NCI-H345 (cell line): ENCODE data around the gene SLC1A6.
"Not testable (repeated sequence)": the region's sequence is repeated elsewhere in the genome, so short reads cannot be mapped to it uniquely, and the experiment has no call there.

Source experiments
- DNase-seq: peaks from one replicate; lab custom pipeline; 2025; lab: John Stamatoyannopoulos, UW

SLC1A6 gene

DNA sequence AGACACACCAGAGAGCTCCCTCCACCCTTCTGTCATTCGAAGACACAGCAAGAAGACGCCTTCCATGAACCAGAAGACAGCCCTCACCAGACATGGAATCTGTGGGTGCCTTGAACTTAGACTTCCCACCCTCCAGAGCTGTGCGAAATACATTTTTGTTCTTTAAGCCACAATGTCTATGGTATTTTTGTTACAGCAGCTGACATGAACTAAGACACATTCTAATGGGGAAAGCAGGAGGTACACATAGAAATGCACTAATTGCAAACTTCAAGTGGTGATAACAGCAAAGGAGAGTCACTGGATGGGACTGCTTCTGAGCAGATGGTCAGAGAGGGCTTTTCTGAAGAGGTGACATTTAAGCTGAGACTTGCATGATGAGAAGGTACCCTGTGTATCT, 22.2 kb downstream of the SLC1A6 start:
- no peak for DNase-seq

DNA sequence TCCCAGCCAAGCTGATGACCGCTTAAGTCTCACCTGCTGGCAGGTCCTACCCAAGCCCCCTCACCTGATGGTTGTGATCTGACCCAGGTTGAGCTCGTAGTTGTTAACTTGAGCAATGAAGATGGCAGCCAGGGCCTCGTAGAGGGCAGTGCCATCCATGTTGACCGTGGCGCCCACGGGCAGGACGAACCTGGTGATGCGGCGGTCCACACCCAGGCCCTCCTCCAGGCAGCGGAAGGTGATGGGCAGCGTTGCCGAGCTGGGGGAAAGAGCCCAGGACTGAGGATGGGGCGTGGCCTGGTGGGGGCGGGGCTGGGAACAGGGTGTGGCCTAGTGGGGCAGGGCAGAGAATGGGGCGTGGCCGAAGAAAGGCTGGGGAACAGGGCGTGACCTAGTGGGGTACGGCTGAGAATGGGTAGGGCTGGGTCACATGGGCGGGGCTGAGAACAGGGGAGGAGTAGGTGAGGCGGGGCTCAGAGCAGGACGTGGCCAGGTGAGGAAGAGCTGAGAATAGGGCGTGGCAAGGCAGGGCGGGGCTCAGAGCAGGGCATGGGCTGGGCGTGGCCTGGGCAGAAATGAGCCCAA, 25.5 kb downstream of the SLC1A6 start:
- DNase-seq: no peak

DNA sequence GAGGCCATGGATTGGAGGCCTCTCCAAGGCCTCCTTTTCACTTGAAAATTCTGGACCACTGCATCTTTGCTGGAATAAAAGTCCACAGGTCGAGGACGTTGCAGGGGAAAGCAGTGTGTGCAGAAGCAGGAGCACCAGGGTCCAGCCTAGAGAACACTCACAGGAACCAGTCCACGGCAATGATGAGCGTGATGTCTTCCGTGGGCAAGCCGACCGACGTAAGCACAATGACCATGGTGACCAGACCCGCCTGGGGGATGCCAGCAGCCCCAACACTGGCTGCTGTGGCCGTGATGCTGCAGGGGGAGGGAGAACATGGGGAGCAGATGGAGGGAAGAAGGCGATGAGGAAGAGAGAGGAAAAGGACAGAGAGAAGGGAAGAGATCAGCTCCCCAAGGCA, 26.9 kb downstream of the SLC1A6 start:
- DNase-seq: no peak

DNA sequence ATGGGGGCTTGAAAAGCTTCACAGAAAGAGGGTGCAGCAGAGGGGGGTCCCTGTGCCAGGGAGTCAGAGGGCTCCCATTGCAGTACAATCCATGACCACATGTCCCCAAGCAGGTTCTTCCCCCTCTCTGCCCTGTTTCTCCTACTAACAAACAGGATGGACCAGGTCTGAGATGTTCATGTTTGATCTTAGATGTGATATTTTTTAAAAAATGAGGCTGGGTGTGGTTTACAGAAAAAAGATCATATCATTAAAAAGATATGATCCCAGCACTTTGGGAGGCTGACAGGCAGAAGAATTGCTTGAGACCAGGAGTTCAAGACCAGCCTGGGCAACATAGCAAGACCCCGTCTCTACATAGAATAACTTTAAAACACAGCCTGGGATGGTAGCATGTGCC, 29.2 kb downstream of the SLC1A6 start:
- no peak for DNase-seq

DNA sequence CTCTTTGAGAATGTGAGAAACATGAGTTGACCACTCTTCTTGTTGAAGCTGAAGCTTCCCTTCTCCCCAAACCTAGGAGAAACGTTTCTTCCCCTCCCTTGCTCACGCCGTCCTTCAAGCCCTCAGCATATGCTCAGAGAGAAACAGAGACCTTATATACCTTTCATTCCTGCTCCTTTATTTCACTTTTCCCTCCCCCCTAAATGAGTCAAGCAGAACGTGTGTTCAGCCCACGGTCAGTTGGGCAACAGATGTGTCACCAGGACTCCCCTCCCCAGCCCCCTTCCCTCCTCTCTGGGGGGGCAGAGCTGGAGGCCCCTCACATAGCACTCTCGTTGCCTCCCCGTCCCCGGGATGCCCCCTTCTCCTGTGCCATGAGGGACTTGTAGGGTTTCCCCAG, 29.8 kb downstream of the SLC1A6 start:
- DNase-seq: no peak

DNA sequence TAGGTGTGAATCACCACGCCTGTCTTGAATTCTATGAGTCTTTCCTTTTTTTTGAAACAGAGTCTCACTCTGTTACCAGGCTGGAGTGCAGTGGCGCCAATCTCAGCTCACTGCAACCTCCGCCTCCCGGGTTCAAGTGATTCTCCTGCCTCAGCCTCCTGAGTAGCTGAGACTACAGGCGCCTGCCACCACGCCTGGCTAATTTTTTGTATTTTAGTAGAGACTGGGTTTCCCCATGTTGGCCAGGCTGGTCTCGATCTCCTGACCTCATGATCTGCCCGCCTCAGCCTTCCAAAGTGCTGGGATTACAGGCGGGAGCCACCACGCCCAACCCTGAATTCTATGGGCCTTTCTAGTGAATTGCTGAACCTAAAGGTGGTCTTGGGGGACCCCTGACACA, 30.3 kb downstream of the SLC1A6 start:
- not testable (repeated sequence) for DNase-seq

DNA sequence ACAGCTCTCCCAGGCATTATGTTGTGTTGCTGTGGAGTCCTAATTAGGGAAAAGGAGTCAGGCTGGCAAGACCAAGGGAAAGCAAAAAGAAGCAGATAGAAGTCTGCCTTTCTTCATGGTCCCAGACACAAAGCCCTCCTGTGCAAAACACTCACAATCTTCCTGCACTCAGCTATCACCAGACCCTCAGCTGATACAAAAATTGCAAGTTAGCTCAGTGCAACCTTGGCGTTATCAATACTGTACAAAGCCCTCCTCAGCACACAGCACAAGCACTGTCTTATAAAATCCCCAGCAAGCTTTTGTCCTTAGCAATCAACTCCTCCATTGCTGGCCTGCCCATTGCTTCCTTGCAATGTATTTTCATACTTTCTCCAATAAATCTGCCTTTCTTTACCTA, 35.2 kb downstream of the SLC1A6 start:
- no peak for DNase-seq

DNA sequence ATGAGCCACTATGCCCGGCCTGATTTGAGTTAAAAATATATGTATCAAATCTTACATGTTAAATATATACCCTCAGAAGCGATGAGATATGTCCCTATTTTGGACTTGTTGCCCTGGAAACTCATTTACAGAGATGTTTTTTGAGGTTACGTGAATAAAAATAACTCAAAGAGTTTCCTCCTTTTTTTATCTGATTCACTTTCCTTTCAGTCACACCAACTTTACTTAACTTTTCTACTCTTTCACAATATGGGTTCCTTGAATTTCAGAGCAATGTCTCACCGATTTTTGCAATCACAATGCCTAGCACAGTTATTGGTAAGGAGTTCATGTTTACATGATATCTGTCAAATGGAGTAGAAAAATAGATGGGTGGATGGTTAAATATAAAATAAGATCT, 36.1 kb downstream of the SLC1A6 start:
- DNase-seq: no peak

DNA sequence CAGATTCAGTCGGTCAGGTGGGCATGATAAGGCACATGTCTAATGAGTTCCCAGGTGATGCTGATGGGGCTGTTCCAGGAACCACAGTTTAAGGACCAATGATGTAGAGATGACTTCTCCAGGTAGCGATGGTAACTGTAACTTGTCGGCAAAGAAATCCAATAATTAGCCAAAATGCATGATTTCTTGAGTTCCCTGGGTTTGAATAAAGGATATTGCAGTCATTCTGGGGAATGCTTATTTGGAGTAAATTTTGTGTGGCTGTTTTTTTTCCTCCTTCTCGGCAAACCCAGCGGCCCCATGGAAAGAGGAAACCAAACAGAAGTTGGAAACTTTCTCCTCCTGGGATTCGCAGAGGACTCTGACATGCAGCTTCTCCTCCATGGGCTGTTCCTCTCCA, 38.5 kb downstream of the SLC1A6 start, which contains the start of gene OR7C2:
OR7C2 (plus strand) TSS at position 301 of the 400 bp plus-strand sequence; CDS start at position 301, 0 bp downstream.
- DNase-seq: no peak

DNA sequence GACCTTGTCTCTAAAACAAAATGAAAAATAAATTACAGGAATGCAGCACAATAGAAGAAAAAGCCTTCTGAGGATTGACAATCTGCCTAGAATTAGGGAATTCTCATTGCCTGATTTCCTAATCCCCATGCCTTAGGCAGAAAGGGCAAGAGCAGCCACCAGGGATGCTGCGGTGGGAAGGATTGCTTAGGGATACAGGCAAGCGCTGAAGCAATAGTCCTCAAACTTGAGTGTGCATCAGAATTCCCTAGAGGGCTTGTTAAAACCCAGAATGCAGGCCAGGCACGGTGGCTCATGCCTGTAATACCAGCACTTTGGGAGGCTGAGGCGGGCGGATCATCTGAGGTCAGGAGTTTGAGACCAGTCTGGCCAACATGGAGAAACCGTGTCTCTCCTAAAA, 39.4 kb downstream of the SLC1A6 start:
- DNase-seq: no peak

DNA sequence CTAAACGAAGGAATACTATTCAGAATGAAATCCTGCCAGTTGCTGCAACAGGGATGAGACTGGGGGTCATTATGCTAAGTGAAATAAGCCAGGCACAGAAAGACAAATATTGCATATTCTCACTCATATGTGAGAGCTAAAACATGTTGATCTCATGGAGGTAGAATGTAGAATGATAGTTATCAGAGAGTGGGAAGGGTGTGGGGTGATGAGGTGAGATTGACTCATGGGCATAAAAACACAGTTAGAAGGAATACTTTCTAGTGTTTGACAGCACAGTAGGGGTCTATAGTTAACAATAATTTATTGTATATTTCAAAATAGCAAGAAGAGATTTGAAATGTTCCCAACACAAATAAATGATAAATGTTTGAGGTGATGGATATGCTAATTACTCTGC, 46.2 kb downstream of the SLC1A6 start:
- no peak for DNase-seq

DNA sequence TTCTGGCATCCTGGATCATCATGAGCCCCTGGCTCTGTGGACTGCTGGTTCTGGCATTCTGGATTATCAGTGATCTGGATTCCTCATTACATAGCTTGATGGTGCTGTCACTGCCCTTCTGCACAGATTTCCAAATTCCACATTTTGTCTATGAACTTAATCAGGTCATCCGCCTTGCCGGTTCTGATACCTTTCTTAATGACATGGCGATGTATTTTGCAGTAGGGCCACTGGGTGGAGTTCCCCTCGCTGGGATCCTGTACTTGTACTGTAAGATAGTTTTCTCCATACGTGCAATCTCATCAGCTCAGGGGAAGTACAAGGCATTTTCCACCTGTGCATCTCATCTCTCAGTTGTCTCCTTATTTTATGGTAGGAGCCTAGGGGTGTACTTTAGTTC, 62.8 kb downstream of the SLC1A6 start:
- no peak for DNase-seq

DNA sequence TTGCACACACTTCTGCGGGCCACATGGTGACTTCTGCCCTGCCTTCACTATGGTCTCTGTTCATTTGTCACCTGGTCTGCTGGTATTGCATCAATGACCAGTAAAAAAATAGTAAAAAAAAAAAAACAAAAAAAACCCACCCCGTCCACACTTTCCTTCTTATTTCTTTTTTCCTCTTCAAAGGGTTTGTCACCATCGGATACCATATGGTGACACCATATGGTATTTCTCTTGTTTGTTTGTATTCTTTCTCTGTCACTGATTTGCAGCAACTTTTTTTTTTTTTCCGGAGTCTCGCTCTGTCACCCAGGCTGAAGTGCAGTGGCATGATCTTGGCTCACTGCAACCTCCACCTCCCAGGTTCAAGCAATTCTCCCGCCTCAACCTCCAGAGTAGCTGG, 64.5 kb downstream of the SLC1A6 start:
- DNase-seq: no peak

DNA sequence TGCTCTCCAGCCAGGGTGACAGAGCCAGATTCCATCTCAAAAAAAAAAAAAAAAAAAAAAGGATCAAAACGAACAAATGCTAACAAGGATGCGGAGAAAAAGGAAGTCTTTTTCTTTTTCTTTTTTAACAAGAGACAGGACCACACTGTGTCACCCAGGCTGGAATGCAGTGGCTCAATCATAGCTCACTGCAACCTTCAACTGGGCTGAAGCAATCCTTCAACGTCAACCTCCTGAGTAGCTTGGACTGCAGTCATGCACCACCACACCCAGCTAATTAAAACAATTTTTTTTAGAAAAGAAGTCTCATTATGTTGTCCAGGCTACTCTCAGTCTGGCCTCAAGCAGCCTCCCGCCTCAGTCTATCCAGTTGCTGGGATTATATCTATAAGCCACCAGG, 73.0 kb downstream of the SLC1A6 start:
- DNase-seq: no peak

DNA sequence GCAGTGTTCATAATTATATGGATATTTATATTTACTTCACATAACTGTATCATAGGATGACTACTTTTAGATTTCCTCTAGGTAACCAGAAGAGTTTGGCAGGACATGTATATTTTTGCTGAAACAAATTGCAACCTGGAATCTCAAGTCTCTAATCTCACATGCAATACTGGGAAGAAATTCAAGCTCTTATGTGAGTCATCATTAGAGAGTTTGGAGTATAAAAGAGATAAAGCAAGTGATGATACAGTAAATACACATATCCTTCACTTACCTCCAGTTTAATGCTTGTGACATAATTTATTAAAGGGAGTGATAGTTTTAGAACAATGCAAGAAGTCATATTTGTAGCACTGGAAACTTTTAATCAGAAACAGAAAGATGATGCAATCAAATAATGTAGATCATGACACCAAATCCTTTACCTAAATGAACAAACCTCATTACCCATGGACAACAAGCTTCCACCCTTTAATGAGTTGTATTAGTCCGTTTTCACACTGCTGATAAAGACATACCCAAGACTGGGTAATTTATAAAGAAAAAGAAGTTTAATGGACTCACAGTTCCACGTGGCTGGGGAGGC, 77.9 kb downstream of the SLC1A6 start:
- DNase-seq: no peak
